Measurements from ENCODE around the gene KAZALD1.

The KAZALD1 gene

GRCh38 chr10:101089520-101090299, 27.9 kb downstream of the KAZALD1 start:
- Histone ChIP-seq H3K27ac (no peak overlapping the region), H3K36me3 (replicated peaks) (no peaks in the 10 kb centered on the region), H3K27me3 (replicated peaks) (peaks cover 15% of the 10 kb centered on the region), H3K4me3 (ENCODE audit: low read depth, low read length) (no peak overlapping the region)
- in situ Hi-C loops (cut with HindIII; ENCODE audit: low pct_ligation_motif_present, low sequenced_read_pairs), result no loop called here
- no peak for DNase-seq
- TF ChIP-seq CTCF (IDR thresholded peaks at IDR 0.05; ENCODE audit: low read depth, low read length, missing control alignments), result no peak

DNA sequence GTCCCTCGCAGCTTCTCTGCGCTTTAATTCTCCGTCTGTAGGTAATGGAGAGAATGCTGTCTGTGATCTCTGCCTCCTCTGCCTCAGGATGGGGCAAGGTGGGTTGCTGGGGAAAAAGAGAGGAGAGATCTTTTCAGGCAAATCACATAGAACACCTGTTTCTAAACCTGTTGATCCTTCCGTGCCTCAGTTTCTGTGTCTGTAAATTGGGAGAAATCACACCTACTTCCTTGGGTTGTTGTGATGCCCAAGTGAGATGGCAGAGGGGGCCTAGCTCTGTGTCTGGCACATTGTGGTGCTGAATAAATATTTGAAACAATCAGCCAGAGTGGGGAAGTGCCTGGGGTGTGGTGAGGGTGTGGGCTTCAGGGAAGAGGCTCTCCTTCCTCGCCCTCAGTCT, 28.8 kb downstream of the KAZALD1 start:
- peaks cover 12% of the 10 kb centered on the region for H3K27me3 ChIP-seq (replicated peaks)
- in situ Hi-C loops (cut with HindIII; ENCODE audit: low pct_ligation_motif_present, low sequenced_read_pairs), result no loop called here
- DNase-seq, result no peak
- H3K27ac ChIP-seq, result no peak overlapping the region
- H3K4me3 ChIP-seq (ENCODE audit: low read depth, low read length), result no peak overlapping the region
- TF ChIP-seq CTCF (IDR thresholded peaks at IDR 0.05; ENCODE audit: low read depth, low read length, missing control alignments), result no peak
- no peaks in the 10 kb centered on the region for H3K36me3 ChIP-seq (replicated peaks)

DNA sequence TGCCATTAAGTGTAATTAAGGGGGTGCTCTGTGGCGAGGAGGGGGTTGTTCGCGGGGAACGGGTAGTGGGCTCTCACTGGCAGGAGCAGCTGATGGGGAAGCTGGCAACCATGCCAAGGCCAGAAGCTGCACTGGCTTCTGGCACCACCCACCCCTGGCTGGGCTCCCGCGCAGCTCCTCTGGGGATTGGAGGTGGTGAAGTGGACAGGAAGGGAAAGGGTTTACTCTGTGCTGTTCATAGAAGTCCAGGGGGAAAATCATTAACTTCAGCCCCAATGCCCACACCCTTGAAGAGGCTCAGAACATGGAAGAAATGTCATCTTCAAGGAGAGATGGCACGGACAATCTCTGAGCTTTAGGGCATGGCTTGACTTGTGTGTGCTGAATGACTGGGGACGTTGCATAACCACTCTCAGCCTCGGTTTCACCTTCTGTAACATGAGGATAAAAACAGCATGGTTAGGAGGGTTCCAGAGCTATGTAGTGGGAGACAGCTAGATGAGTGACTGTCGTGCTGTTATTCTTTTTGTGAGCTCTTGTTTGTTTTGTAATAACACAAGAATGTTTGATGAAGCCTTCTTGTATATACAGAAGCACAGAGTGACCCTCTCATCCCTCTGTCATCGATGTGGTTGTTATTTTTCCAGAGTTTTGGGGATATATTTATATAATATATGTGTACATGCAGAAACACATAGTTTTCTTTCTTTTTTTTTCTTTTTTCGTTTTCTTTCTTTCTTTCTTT, 29.9 kb downstream of the KAZALD1 start:
- no peak for TF ChIP-seq CTCF (IDR thresholded peaks at IDR 0.05; ENCODE audit: low read depth, low read length, missing control alignments)
- Histone ChIP-seq H3K27me3 (replicated peaks) (peaks cover 12% of the 10 kb centered on the region), H3K27ac (no peak overlapping the region), H3K4me3 (ENCODE audit: low read depth, low read length) (no peak overlapping the region), H3K36me3 (replicated peaks) (no peaks in the 10 kb centered on the region)
- DNase-seq, result peak; percentile 4
- in situ Hi-C loops (cut with HindIII; ENCODE audit: low pct_ligation_motif_present, low sequenced_read_pairs), result no loop called here

DNA sequence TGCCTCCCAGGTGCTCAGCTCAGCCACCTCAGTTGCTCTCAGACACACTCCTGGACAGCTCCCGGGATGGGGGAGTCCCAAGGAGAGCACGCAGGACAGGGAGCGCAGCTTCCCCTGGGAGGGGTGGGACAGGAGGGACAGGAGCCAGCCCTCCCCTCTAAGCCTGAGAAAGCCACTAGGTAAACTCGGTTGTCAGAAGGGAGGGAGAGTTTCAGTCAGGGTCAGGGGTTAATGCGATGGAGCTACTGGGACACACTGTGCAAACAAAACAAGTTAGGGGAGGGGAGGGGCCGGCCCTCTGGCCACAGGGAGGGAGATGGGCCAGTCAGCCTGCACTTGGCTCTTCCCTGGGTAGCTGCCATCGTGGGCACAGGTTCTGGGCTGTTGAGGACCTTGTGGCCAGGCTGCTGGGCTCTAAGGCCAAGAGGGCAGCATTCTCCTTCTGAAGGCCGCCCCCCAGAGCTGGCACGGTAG, 31.1 kb downstream of the KAZALD1 start:
- H3K27me3 ChIP-seq (replicated peaks), result peaks cover 12% of the 10 kb centered on the region

GRCh38 chr10:101094121-101094879, 32.5 kb downstream of the KAZALD1 start:
- in situ Hi-C loops (cut with HindIII; ENCODE audit: low pct_ligation_motif_present, low sequenced_read_pairs), result no loop called here
- TF ChIP-seq CTCF (IDR thresholded peaks at IDR 0.05; ENCODE audit: low read depth, low read length, missing control alignments), result no peak
- peaks cover 9% of the 10 kb centered on the region for H3K27me3 ChIP-seq (replicated peaks)

More for the DNA sequence above, 31.1 kb downstream of the KAZALD1 start:
- H3K36me3 ChIP-seq (replicated peaks), result no peaks in the 10 kb centered on the region
- no peak for TF ChIP-seq CTCF (IDR thresholded peaks at IDR 0.05; ENCODE audit: low read depth, low read length, missing control alignments)
- in situ Hi-C loops (cut with HindIII; ENCODE audit: low pct_ligation_motif_present, low sequenced_read_pairs), result no loop called here
- DNase-seq, result no peak
- H3K27ac ChIP-seq, result no peak overlapping the region
- H3K4me3 ChIP-seq (ENCODE audit: low read depth, low read length), result no peak overlapping the region

More at GRCh38 chr10:101094121-101094879, 32.5 kb downstream of the KAZALD1 start:
- no peak overlapping the region for H3K27ac ChIP-seq
- no peak for DNase-seq
- H3K36me3 ChIP-seq (replicated peaks), result no peaks in the 10 kb centered on the region
- no peak overlapping the region for H3K4me3 ChIP-seq (ENCODE audit: low read depth, low read length)

All from brain microvascular endothelial cell (primary cell).